Activated CD4-positive, alpha-beta T cell treated with anti-CD3 and anti-CD28 coated beads, Interleukin-2, amount 10 ng/mL, durations not matched to agents 7 days and 5 days (primary cell): ENCODE measurements around the gene OR9K2. TPM values are rescaled to one million over a fixed set of nuclear protein-coding genes. Genes with fewer than 3 reads are reported as not detected.
"Not testable (repeated sequence)": the region's sequence is repeated elsewhere in the genome, so short reads cannot be mapped to it uniquely, and the experiment has no call there.

Experiments
- CTCF ChIA-PET: fragments of 350-600 bp; sonication (Branson Sonifier 250); formaldehyde crosslinking; loops from one replicate; lab custom pipeline; 2021; ENCODE audit warnings: antibody characterized with exemption; lab: Charles Lee
- POLR2A ChIA-PET: fragments of 350-600 bp; sonication (Branson Sonifier 250); formaldehyde crosslinking; loops from one replicate; lab custom pipeline; 2021; ENCODE audit warnings: antibody characterized with exemption; lab: Charles Lee
- DNase-seq: peaks from one replicate; pipeline ENCODE4 v3.0.0-alpha.2; 2020
- H3K27ac Mint-ChIP-seq: one replicate; pipeline ENCODE4 v1.8.0; 2021; ENCODE audit warnings: mild to moderate bottlenecking, moderate library complexity, mixed read lengths
- H3K27me3 Mint-ChIP-seq: one replicate; pipeline ENCODE4 v1.8.0; 2021; ENCODE audit warnings: mixed read lengths
- H3K36me3 Mint-ChIP-seq: one replicate; pipeline ENCODE4 v1.8.0; 2021; ENCODE audit warnings: low read depth, mixed read lengths
- H3K4me1 Mint-ChIP-seq: one replicate; pipeline ENCODE4 v1.8.0; 2021; ENCODE audit warnings: mixed read lengths
- H3K4me3 Mint-ChIP-seq: one replicate; pipeline ENCODE4 v1.8.0; 2021; ENCODE audit warnings: mild to moderate bottlenecking, moderate library complexity, mixed read lengths
- H3K9me3 Mint-ChIP-seq: one replicate; pipeline ENCODE4 v1.8.0; 2021; ENCODE audit warnings: mixed read lengths
- total RNA-seq, 2 experiments: library from RNA; stranded (reverse); gene quantifications; one replicate each; pipeline ENCODE4 v1.2.3, GENCODE V29; 2021

The OR9K2 gene, protein sequence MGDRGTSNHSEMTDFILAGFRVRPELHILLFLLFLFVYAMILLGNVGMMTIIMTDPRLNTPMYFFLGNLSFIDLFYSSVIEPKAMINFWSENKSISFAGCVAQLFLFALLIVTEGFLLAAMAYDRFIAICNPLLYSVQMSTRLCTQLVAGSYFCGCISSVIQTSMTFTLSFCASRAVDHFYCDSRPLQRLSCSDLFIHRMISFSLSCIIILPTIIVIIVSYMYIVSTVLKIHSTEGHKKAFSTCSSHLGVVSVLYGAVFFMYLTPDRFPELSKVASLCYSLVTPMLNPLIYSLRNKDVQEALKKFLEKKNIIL
- total RNA-seq, result not detected

DNA sequence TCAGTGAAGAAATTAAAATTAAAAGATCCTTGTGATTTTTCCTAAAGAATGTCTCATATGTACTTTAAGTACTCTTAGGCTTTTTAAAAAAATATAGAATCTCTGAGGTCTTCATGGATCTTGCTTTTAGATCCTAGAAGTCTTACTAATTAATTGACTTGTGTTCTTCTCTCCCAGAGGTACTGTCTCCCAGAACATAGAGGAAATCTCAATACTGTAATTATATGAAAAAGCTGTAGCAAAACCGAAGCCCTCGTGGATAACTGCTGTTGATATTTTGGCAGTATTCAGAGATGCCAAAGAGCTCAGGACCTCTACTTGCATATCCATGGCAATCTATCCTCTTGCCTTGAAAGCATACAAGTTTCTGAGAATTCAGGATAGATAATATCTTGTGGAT is at the start of gene OR9K2:
OR9K2 (plus strand) TSS at position 301 of the 400 bp plus-strand sequence. CDS start 3,429 bp downstream, outside the sequence.
- Mint-ChIP-seq H3K4me3 (no peak within 1 kb of the TSS), H3K36me3 (no peaks in the 10 kb centered on the region), H3K4me1 (no peaks in the 10 kb centered on the region), H3K27me3 (peaks cover 20% of the 10 kb centered on the region), H3K9me3 (peaks cover 1% of the 10 kb centered on the region), H3K27ac (no peak within 1 kb of the TSS)
- POLR2A ChIA-PET, result no interaction called here
- no peak for DNase-seq
- CTCF ChIA-PET, result no interaction called here

DNA sequence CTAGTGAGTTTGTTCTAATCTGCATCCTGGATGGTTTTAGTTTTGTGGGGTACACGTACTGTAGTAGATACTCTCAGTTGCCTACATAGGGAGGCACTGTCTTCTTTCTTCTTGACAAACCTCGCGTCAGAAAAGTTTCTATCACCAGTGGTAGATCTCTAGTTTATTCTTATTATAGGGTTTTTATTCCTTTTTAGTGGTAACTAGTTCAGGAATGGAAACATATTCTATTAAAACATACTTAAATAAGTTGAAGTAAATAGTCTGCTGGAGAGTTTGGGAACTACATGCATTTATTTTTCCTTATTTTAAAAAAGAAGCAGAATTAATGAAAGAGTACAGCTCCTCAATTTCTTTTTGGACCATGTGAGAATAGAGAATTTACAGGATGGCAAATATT is 33.6 kb upstream of the OR9K2 start:
- Mint-ChIP-seq H3K4me1 (no peaks in the 10 kb centered on the region), H3K9me3 (no peaks in the 10 kb centered on the region), H3K4me3 (no peak overlapping the region), H3K27me3 (peaks cover 14% of the 10 kb centered on the region), H3K36me3 (no peaks in the 10 kb centered on the region), H3K27ac (no peak overlapping the region)
- CTCF ChIA-PET, result no interaction called here
- no peak for DNase-seq
- POLR2A ChIA-PET, result no interaction called here

DNA sequence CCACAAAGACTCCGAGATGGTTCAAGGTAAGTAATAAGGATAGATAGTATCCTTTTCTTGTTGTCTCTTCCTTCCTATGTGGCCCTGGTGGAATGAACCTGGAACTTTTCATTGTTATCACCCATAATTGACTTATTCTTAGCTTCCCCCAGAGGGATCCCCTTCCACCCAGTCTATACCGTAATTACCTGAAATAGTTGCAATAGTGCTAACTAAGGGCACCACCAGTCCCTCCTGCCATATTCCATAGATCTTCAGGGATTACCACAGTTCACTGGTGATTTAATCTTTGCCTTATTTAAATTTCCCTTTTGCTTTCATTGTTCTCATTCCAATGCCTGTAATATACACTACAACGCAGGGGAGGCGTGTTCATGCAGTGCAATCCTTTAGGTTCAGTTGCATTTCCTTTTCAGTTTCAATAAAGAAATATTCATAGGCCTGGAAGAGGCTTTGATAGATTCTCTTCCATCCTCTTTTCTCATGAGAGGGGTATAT is 13.8 kb upstream of the OR9K2 start:
- CTCF ChIA-PET, result no interaction called here
- DNase-seq, result no peak
- H3K27me3 Mint-ChIP-seq, result peaks cover 7% of the 10 kb centered on the region
- H3K36me3 Mint-ChIP-seq, result no peaks in the 10 kb centered on the region
- H3K27ac Mint-ChIP-seq, result no peak overlapping the region
- POLR2A ChIA-PET, result no interaction called here
- no peaks in the 10 kb centered on the region for H3K4me1 Mint-ChIP-seq
- no peak overlapping the region for H3K4me3 Mint-ChIP-seq
- no peaks in the 10 kb centered on the region for H3K9me3 Mint-ChIP-seq

DNA sequence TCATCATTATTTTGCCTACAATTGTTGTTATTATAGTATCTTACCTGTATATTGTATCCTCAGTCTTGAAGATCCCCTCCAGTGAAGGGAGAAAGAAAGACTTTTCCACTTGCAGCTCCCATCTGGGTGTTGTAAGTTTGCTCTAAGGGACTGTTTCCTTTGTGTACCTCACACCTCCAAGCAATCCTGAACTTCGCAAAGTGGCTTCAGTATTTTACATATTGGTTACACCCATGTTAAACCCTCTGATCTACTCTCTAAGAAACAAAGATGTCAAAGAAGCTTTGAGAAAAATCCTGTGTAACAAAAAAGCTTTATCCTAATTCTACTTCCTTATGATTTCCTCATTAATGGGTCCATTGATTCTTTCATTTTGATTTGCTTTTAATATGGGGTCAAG is 10.1 kb upstream of the OR9K2 start:
- Mint-ChIP-seq H3K9me3 (no peaks in the 10 kb centered on the region), H3K36me3 (no peaks in the 10 kb centered on the region), H3K27me3 (peaks cover 15% of the 10 kb centered on the region), H3K27ac (no peak overlapping the region), H3K4me1 (no peaks in the 10 kb centered on the region), H3K4me3 (no peak overlapping the region)
- no peak for DNase-seq
- POLR2A ChIA-PET, result no interaction called here
- CTCF ChIA-PET, result no interaction called here

DNA sequence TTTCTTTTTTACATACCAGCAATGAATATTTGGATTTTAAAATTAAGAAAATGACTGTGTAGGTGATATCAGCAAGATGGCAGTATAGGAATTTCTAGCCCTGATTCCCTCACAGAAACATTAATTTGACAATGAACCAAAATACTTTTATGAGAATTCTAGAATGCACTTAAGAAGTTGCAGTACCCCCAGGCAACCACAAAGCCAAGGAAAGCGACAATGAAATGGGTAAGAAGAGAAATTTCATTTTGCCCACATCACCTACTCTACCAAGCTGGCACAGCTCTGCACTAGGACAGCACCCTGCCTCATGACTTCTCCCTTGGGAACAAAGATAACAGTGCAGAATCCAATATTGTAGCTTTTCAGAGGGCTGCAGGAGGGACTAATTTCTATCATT is 6.6 kb downstream of the OR9K2 start:
- Mint-ChIP-seq H3K27me3 (peaks cover 47% of the 10 kb centered on the region), H3K4me3 (no peak overlapping the region), H3K36me3 (no peaks in the 10 kb centered on the region), H3K4me1 (no peaks in the 10 kb centered on the region), H3K27ac (no peak overlapping the region), H3K9me3 (no peaks in the 10 kb centered on the region)
- ChIA-PET CTCF (no interaction called here), POLR2A (no interaction called here)
- no peak for DNase-seq

DNA sequence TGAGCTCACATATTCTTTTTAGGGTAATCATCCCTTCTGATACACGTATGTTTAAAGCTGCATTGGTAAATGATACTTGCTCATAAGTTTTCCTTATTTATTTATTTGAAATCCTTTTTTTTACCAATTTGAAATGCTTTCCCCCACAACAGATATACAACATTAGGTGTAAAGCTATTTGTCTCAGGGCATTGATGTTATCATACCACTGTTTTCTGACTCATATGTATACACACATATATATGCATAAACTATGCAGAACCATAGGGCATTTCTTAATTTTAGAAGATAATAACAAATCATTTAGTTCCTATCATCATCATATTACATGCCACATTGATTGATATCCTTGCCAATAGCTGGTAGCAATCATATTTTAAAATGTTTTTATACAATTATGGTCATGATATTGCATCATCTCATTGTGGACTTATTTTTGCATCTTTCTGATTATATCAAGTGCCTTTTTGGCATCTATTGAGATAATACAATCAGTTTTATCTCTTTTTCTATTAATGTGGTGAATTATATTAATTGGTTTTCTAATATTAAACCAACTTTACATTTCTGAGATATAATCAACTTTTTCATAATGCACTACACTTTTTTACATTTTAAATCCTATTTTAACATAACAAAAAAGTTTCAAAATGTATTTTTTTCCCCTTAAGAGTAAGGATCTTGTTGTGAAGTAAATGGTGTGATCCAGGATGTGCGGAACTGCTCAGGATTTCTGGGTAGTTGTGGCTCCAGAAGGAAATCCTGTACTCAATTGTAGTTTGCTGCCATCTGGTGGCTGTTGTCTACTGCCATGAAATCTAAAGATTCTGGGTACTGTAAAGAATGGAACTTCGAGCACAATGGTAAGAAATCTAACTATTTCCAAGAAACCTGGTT is 16.7 kb downstream of the OR9K2 start:
- Mint-ChIP-seq H3K9me3 (no peaks in the 10 kb centered on the region), H3K27me3 (peaks cover 35% of the 10 kb centered on the region), H3K27ac (no peak overlapping the region), H3K4me3 (peak overlapping the region; percentile 14), H3K4me1 (no peaks in the 10 kb centered on the region), H3K36me3 (no peaks in the 10 kb centered on the region)
- CTCF ChIA-PET, result no interaction called here
- POLR2A ChIA-PET, result no interaction called here
- DNase-seq, result peak; percentile 55

DNA sequence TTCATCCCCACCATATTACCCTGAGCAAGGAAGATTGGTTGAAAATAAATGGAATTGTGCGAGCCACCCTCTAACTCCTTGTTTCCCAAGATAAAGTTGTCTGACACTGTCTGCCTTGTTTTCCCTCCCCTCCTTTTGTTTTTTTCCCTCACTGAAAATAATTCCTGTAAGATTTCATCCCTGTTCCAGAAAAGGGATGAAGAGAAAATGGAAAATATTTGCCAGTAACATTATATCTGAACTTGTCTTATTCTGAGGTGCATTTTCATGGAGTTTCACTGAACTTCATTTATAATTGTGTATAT is 17.3 kb downstream of the OR9K2 start:
- POLR2A ChIA-PET, result no interaction called here

DNA sequence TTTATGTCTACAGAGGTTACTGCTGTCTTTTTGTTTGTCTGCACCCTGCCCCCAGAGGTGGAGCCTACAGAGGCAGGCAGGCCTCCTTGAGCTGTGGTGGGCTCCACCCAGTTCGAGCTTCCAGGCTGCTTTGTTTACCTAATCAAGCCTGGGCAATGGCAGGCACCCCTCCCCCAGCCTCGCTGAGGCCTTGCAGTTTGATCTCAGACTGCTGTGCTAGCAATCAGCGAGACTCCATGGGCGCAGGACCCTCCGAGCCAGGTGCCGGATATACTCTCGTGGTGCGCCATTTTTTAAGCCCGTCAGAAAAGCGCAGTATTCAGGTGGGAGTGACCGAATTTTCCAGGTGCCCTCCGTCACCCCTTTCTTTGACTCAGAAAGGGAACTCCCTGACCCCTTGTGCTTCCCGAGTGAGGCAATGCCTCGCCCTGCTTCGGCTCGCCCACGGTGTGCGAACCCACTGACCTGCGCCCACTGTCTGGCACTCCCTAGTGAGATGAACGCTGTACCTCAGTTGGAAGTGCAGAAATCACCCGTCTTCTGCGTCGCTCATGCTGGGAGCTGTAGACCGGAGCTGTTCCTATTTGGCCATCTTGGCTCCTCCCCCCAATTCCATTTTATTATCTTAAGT is 40.9 kb downstream of the OR9K2 start:
- CTCF ChIA-PET, H3K4me3 Mint-ChIP-seq, H3K36me3 Mint-ChIP-seq, H3K27me3 Mint-ChIP-seq, H3K9me3 Mint-ChIP-seq, DNase-seq, POLR2A ChIA-PET, H3K4me1 Mint-ChIP-seq, H3K27ac Mint-ChIP-seq: not testable (repeated sequence)

More for the DNA sequence above, 17.3 kb downstream of the OR9K2 start:
- peak overlapping the region; percentile 14 for H3K4me3 Mint-ChIP-seq
- H3K4me1 Mint-ChIP-seq, result no peaks in the 10 kb centered on the region
- DNase-seq, result no peak
- CTCF ChIA-PET, result no interaction called here
- no peaks in the 10 kb centered on the region for H3K9me3 Mint-ChIP-seq
- H3K27me3 Mint-ChIP-seq, result peaks cover 31% of the 10 kb centered on the region
- no peak overlapping the region for H3K27ac Mint-ChIP-seq
- H3K36me3 Mint-ChIP-seq, result no peaks in the 10 kb centered on the region

DNA sequence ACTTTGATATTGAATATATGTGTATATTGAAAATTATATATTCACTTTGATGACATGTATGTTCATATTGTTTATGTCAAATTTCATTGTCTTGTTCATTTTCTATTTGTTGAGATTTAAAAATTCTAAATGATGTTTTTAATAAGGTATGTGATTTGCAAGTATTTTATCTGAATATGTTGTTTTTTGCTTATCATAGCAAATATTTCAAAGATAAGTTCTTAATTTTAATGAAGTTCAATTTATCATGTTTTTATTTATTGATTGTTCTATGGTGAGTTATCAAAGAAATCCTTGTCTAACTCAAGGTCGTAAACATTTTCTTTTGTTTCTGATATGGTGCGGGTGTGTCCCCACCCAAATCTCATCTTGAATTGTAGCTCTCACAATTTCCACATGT is 45.2 kb downstream of the OR9K2 start:
- Mint-ChIP-seq H3K4me3 (no peak overlapping the region), H3K36me3 (no peaks in the 10 kb centered on the region), H3K27ac (no peak overlapping the region), H3K9me3 (no peaks in the 10 kb centered on the region), H3K27me3 (peaks cover 4% of the 10 kb centered on the region), H3K4me1 (no peaks in the 10 kb centered on the region)
- ChIA-PET POLR2A (no interaction called here), CTCF (no interaction called here)
- no peak for DNase-seq

DNA sequence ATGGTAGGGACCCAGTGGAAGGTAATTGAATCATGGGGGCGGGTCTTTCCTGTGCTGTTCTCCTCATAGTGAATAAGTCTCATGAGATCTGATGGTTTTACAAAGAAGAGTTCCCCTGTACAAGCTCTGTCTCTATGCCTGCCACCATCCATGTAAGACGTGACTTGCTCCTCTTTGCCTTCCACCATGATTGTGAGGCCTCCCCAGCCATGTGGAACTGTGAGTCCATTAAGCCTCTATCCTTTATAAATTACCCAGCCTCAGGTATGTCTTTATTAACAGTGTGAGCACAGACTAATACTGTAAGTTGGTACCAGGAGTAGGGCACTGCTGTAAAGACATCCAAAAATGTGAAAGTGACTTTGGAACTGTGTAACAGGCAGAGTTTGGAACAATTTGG is 45.6 kb downstream of the OR9K2 start:
- not testable (repeated sequence) for H3K4me3 Mint-ChIP-seq

DNA sequence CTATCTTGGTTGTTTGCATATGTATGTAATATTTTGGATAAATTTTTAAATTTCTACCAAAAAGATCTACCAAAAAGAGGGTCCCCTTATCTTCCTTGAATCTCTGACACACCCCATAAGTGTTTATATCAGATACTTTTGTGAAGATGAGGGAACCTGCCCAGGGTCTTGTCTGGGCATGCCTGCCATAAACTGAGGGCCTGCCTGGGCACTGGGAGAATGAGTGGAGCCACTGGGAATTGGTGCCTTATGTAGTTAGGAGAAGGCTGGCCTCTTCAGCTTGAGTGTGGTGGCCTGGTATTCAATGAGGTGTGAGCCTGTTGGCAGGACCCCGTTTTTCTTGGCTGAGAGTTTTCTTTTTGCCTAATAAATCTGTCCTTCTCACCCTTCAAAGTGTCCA is 46.5 kb downstream of the OR9K2 start:
- POLR2A ChIA-PET, result no interaction called here
- Mint-ChIP-seq H3K27ac (no peak overlapping the region), H3K9me3 (no peaks in the 10 kb centered on the region), H3K27me3 (peaks cover 8% of the 10 kb centered on the region), H3K4me3 (no peak overlapping the region), H3K36me3 (no peaks in the 10 kb centered on the region), H3K4me1 (no peaks in the 10 kb centered on the region)
- no peak for DNase-seq
- CTCF ChIA-PET, result no interaction called here

More for the DNA sequence above, 45.6 kb downstream of the OR9K2 start:
- POLR2A ChIA-PET, H3K27me3 Mint-ChIP-seq, H3K9me3 Mint-ChIP-seq, DNase-seq, H3K36me3 Mint-ChIP-seq, CTCF ChIA-PET, H3K4me1 Mint-ChIP-seq, H3K27ac Mint-ChIP-seq: not testable (repeated sequence)

DNA sequence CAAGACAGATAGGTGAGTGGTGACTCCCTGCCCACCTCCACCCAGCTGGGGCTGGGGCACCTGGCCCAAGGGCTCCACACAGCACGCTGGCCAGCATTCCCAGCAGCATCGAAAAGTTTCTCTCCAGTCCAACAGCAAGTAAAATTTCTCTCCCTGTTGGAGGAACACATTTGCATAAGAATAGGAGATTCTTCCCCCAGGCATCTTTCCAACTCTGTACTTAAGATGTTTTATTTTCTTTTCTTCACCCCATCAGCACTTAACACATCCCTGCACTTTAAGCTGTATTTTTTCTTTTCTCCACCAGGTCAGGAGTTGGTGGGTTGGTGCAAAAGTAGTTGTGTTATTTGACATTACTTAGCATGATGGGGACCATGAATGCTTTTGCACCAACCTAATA is 47.2 kb downstream of the OR9K2 start:
- Mint-ChIP-seq H3K27me3 (peaks cover 15% of the 10 kb centered on the region), H3K4me3 (no peak overlapping the region), H3K36me3 (no peaks in the 10 kb centered on the region), H3K4me1 (no peaks in the 10 kb centered on the region), H3K9me3 (no peaks in the 10 kb centered on the region), H3K27ac (no peak overlapping the region)
- POLR2A ChIA-PET, result no interaction called here
- CTCF ChIA-PET, result no interaction called here
- no peak for DNase-seq
